Retinal pigment epithelial cell (primary cell): Measurements from ENCODE around the gene MED4.

Experiments
- DNase-seq: peaks from one replicate; pipeline ENCODE4 v3.0.0-alpha.2; 2010; ENCODE audit warnings: low read depth
- H3K4me3 ChIP-seq: 2 replicates; pipeline ENCODE4 v1.5.1; 2011; ENCODE audit warnings: mild to moderate bottlenecking, low read length, control low read depth, moderate library complexity
- TF ChIP-seq, protein P1 (sequence below): conservative IDR thresholded peaks from 2 replicates; pipeline ENCODE4 v1.5.1; 2011; ENCODE audit warnings: low read depth, low read length, control low read depth, inconsistent platforms

MED4 gene

DNA sequence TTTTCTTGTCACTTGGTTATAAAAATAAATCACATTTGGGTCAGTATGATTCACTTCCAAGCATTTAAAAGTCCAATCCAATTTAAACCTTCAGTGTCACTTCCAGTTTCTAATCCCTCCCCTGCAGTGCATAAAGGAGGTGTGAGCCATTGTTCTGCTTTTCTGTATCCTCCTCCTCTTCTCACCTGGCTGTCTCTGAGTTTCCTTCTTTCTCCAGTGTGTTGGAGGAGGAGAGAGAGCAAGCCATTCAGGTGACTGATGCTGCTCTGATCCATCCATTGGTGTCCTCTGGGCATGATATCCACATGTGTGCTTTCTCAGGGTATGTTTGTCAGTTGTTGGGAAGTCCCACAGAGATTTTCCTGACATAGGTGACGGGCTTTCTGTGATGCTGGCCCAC is 56.1 kb downstream of the MED4 start:
- no peak for DNase-seq
- TF ChIP-seq, protein P1, sequence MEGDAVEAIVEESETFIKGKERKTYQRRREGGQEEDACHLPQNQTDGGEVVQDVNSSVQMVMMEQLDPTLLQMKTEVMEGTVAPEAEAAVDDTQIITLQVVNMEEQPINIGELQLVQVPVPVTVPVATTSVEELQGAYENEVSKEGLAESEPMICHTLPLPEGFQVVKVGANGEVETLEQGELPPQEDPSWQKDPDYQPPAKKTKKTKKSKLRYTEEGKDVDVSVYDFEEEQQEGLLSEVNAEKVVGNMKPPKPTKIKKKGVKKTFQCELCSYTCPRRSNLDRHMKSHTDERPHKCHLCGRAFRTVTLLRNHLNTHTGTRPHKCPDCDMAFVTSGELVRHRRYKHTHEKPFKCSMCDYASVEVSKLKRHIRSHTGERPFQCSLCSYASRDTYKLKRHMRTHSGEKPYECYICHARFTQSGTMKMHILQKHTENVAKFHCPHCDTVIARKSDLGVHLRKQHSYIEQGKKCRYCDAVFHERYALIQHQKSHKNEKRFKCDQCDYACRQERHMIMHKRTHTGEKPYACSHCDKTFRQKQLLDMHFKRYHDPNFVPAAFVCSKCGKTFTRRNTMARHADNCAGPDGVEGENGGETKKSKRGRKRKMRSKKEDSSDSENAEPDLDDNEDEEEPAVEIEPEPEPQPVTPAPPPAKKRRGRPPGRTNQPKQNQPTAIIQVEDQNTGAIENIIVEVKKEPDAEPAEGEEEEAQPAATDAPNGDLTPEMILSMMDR: no peak

DNA sequence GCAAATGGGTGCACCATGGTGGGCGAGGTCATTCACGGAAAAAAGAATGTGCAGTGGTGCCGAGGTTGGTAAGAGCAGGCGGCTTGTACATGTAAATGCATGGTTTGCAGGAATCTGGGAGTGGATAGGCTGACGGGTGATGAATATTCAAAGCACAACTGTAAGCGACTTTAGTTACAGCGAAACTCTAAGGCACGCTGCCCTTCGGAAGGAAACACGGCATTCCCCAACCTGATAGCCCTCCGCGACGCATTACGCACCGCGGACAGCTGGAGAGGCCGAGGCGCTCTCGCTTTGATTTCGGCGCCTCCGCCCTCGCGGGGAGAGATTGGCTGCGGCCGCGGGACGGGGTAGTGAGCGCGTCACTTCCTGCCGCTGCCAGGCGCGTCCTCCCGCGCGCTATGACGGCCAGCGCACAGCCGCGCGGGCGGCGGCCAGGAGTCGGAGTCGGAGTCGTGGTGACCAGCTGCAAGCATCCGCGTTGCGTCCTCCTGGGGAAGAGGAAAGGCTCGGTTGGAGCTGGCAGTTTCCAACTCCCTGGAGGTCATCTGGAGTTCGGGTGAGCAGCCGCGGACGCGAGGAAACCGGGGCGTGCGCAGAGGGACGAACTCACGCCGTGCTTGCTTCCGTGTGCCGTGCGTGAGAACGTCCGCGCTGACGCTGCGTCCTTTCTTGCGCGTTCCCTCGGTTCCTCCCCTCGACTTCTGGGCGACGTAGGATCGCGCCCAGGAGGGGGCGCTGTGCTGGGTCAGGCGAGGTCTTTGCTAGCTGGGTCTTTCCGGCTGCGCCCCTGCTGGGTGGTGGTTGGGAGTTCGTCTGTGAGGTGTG is 57.3 kb downstream of the MED4 start, which contains the start of gene NUDT15:
TSS of gene NUDT15 (plus strand) at position 381 of the 828 bp plus-strand sequence. CDS start at position 402, 21 bp downstream.
- DNase-seq: peak; percentile 87
- TF ChIP-seq, protein P1: peak; percentile 99
- H3K4me3 ChIP-seq: peak within 1 kb of the TSS; percentile 61

More for the DNA sequence above, 56.1 kb downstream of the MED4 start:
- H3K4me3 ChIP-seq: no peak overlapping the region

DNA sequence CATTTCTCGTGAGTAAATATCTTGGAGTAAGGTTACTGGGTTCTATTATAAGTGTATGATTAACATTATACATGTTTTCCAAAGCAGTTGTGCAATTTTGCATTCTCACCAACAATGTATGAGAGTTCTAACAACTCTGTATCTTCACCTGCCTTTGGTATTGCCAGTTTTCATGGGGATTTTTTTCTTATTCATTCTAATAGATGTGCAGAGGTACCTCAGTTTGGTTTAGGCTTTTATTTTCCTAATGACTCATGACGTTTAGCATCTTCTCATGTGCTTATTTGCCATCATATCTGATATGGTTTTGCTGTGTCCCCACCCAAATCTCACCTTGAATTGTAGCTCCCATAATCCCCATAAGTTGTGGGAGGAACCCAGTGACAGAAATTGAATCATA is 65.0 kb downstream of the MED4 start:
- no peak for DNase-seq
- H3K4me3 ChIP-seq: no peak overlapping the region
- TF ChIP-seq, protein P1: no peak

DNA sequence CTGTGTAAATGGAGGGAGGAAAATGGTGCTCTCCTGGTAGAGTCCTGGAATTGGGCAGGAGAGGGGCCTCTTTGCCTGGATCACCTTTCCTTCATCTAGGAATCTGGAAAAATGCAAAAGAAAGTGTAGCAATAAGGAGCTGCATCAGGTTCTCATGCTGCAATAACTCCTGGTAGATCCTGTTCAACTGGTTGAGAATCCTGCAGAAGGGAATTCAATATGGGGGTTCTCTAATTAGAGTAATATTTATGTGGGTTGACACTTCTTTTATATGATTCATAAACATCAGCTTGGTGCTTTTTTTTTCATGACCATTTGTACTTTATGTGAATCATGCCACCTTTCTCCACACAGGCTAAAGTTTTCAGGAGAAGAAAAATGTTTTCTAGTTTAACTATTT is 66.8 kb downstream of the MED4 start:
- H3K4me3 ChIP-seq: no peak overlapping the region
- TF ChIP-seq, protein P1: no peak
- DNase-seq: no peak
